ENCODE results near the gene NCAPG. TPM values are rescaled to one million over a fixed set of nuclear protein-coding genes. Genes with fewer than 3 reads are reported as not detected.
"Not testable (repeated sequence)": the region's sequence is repeated elsewhere in the genome, so short reads cannot be mapped to it uniquely, and the experiment has no call there.

NCAPG gene
- total RNA-seq, 6 donors from 2014 or later, result 1.4 to 2.4 (median 2.1) TPM; not detected in 1

DNA sequence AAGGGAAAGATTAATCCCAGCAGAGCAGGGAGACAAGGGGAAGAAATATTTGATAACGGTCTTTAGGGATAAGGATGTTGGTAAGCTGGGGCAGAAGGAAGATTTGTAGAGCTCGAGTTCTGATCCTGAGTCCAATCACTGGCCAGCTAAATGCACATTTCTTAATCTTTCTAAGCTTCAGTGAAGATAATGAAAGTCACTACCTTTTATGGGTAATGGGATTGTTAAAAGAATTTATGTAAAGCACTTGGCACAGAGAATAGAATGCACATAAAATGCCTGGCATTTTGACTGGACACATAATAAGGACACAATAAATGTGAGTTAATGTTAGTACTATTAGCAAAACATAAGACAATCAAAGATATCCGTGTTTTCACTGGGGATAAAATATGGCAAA is 43.3 kb downstream of the NCAPG start:
- Histone ChIP-seq H3K4me3 (no peak overlapping the region), H3K36me3 (no peaks in the 10 kb centered on the region), H3K27me3 (no peaks in the 10 kb centered on the region), H3K9me3 (no peaks in the 10 kb centered on the region), H3K4me1 (no peaks in the 10 kb centered on the region), H3K27ac (no peak overlapping the region)
- 86 to 90% methylated on average over 3 of the region's 3 CpGs for WGBS, 2 donors
- TF ChIP-seq POLR2AphosphoS5 (IDR thresholded peaks at IDR 0.05) (no peak), EP300 (IDR thresholded peaks at IDR 0.05) (no peak), POLR2A (IDR thresholded peaks at IDR 0.05) (no peak), CTCF (IDR thresholded peaks at IDR 0.05) (no peak)
- DNase-seq (no peak), ATAC-seq (ENCODE audit: low FRiP score in 2 of 2) (no peak)

GRCh38 chr4:17859793-17860406 is 49.1 kb downstream of the NCAPG start:
- no peak overlapping the region for H3K27ac ChIP-seq
- no peak for TF ChIP-seq EP300 (IDR thresholded peaks at IDR 0.05)
- no peak for TF ChIP-seq CTCF (IDR thresholded peaks at IDR 0.05)
- no peak for TF ChIP-seq POLR2A (IDR thresholded peaks at IDR 0.05)
- no peak for TF ChIP-seq POLR2AphosphoS5 (IDR thresholded peaks at IDR 0.05)
- 96 to 97% methylated on average over 5 of the region's 5 CpGs for WGBS, 2 donors
- DNase-seq (no peak), ATAC-seq (ENCODE audit: low FRiP score in 2 of 2) (no peak)
- H3K9me3 ChIP-seq, result peaks cover 0 to 10% (median 7%) of the 10 kb centered on the region in 4 donors
- no peaks in the 10 kb centered on the region for H3K36me3 ChIP-seq
- no peaks in the 10 kb centered on the region for H3K27me3 ChIP-seq
- H3K4me3 ChIP-seq, result no peak overlapping the region
- no peaks in the 10 kb centered on the region for H3K4me1 ChIP-seq

GRCh38 chr4:17861906-17862305 is 51.1 kb downstream of the NCAPG start:
- not testable (repeated sequence) for ATAC-seq (ENCODE audit: low FRiP score in 2 of 2); H3K27ac ChIP-seq; DNase-seq; H3K4me1 ChIP-seq; H3K27me3 ChIP-seq; H3K4me3 ChIP-seq; H3K36me3 ChIP-seq
- peaks cover 0 to 10% (median 7%) of the 10 kb centered on the region in 4 donors for H3K9me3 ChIP-seq

DNA sequence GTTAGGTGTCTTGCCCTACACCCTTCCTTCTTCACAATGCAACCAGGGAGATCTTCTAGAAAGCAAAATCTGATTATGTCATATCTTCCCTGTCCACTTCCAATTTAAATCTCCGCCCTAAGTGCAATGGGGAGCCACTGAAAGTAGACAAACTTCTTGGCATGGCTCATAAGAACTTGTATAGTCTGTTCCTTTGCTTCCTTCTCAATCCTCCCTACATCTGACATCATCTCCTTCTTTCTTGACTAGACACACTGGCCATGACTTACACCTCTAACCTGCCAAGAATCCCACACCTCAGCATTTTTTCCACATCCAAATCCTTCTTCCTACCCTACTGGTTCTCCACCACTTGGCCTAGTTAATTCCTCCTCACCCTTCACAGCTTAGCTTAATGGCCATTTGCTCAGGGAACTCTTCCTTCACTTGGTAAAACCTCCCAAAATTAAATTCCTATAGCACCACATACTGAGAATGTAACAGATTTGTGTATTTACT is 55.1 kb downstream of the NCAPG start:
- 93 to 100% methylated on average over 1 of the region's 1 CpG for WGBS, 2 donors

GRCh38 chr4:17866810-17867209 is 56.0 kb downstream of the NCAPG start:
- H3K4me1 ChIP-seq, result no peaks in the 10 kb centered on the region
- no peaks in the 10 kb centered on the region for H3K27me3 ChIP-seq
- ATAC-seq (ENCODE audit: low FRiP score in 2 of 2) (no peak), DNase-seq (no peak)
- peaks cover 0 to 6% (median 5%) of the 10 kb centered on the region in 4 donors for H3K9me3 ChIP-seq
- H3K4me3 ChIP-seq, result no peak overlapping the region
- no peaks in the 10 kb centered on the region for H3K36me3 ChIP-seq
- H3K27ac ChIP-seq, result no peak overlapping the region
- TF ChIP-seq POLR2A (IDR thresholded peaks at IDR 0.05) (no peak), POLR2AphosphoS5 (IDR thresholded peaks at IDR 0.05) (no peak), EP300 (IDR thresholded peaks at IDR 0.05) (no peak), CTCF (IDR thresholded peaks at IDR 0.05) (no peak)
- WGBS, 2 donors, result 92 to 93% methylated on average over 2 of the region's 2 CpGs

More for the DNA sequence above, 55.1 kb downstream of the NCAPG start:
- no peak for TF ChIP-seq CTCF (IDR thresholded peaks at IDR 0.05)
- TF ChIP-seq POLR2A (IDR thresholded peaks at IDR 0.05), result no peak
- no peak for TF ChIP-seq POLR2AphosphoS5 (IDR thresholded peaks at IDR 0.05)
- TF ChIP-seq EP300 (IDR thresholded peaks at IDR 0.05), result no peak
- ATAC-seq (ENCODE audit: low FRiP score in 2 of 2) (no peak), DNase-seq (no peak)
- no peaks in the 10 kb centered on the region for H3K36me3 ChIP-seq
- H3K4me3 ChIP-seq, result no peak overlapping the region
- H3K27me3 ChIP-seq, result no peaks in the 10 kb centered on the region
- H3K27ac ChIP-seq, result no peak overlapping the region
- peaks cover 0 to 10% (median 7%) of the 10 kb centered on the region in 4 donors for H3K9me3 ChIP-seq
- H3K4me1 ChIP-seq, result no peaks in the 10 kb centered on the region

Measured in upper lobe of left lung (tissue), 6 donors.